Mesothelial cell of epicardium (in vitro differentiated cells): ENCODE measurements around the gene TRAPPC4. TPM values are rescaled to one million over a fixed set of nuclear protein-coding genes. Genes with fewer than 3 reads are reported as not detected.

ENCODE experiments used
- DNase-seq, 2 experiments: peaks; one replicate each; pipeline ENCODE4 v3.0.0; 2021; ENCODE audit warnings: low spot score in 2 of 2; ENCODE audit not compliant: unreplicated experiment in 2 of 2
- H3K27ac Mint-ChIP-seq: 2 replicates; pipeline ENCODE4 v1.8.0; 2021; ENCODE audit warnings: mixed read lengths
- H3K27me3 Mint-ChIP-seq: 2 replicates; pipeline ENCODE4 v1.8.0; 2021; ENCODE audit warnings: low read depth, mixed read lengths
- H3K36me3 Mint-ChIP-seq: 2 replicates; pipeline ENCODE4 v1.8.0; 2021; ENCODE audit warnings: mixed read lengths
- H3K4me1 Mint-ChIP-seq: 2 replicates; pipeline ENCODE4 v1.8.0; 2021; ENCODE audit warnings: mixed read lengths
- H3K4me3 Mint-ChIP-seq: 2 replicates; pipeline ENCODE4 v1.8.0; 2021; ENCODE audit warnings: mild to moderate bottlenecking, moderate library complexity, mixed read lengths
- H3K9me3 Mint-ChIP-seq: 2 replicates; pipeline ENCODE4 v1.8.0; 2021; ENCODE audit warnings: mixed read lengths
- CTCF ChIP-seq: fragments of 200-600 bp; sonication (generic); IDR thresholded peaks from one replicate; pipeline ENCODE4 v1.5.0; 2021; ENCODE audit warnings: antibody characterized with exemption; ENCODE audit not compliant: unreplicated experiment
- total RNA-seq: library from RNA; stranded (reverse); gene quantifications from 3 replicates; pipeline ENCODE4 v1.2.1, GENCODE V29; 2021

TRAPPC4 gene
- total RNA-seq, 1 donor from 2014 or later, result 53.9 TPM

GRCh38 chr11:118996926-118997626 is 21.5 kb upstream of the TRAPPC4 start:
- DNase-seq, result no peak
- peak overlapping the region; percentile 96 for H3K27ac Mint-ChIP-seq
- H3K9me3 Mint-ChIP-seq, result peaks cover 4% of the 10 kb centered on the region
- no peaks in the 10 kb centered on the region for H3K27me3 Mint-ChIP-seq
- no peak for TF ChIP-seq CTCF
- H3K36me3 Mint-ChIP-seq, result peaks cover 8% of the 10 kb centered on the region
- peak overlapping the region; percentile 91 for H3K4me3 Mint-ChIP-seq
- H3K4me1 Mint-ChIP-seq, result peaks cover 30% of the 10 kb centered on the region

- peak within 1 kb of the TSS; percentile 96 for H3K27ac Mint-ChIP-seq
- peak; percentile 69 to 85 for DNase-seq
- peaks cover 4% of the 10 kb centered on the region for H3K9me3 Mint-ChIP-seq
- H3K4me1 Mint-ChIP-seq, result peaks cover 30% of the 10 kb centered on the region
- no peak for TF ChIP-seq CTCF
- H3K36me3 Mint-ChIP-seq, result peaks cover 8% of the 10 kb centered on the region
- no peaks in the 10 kb centered on the region for H3K27me3 Mint-ChIP-seq
- peak within 1 kb of the TSS; percentile 91 for H3K4me3 Mint-ChIP-seq
Measured at GRCh38 chr11:118997627-118998387, 20.8 kb upstream of the TRAPPC4 start, which contains the start of gene CENATAC. TSS of gene CENATAC (plus strand) at chr11:118998138. CDS start at chr11:118998198, 60 bp downstream.

DNA sequence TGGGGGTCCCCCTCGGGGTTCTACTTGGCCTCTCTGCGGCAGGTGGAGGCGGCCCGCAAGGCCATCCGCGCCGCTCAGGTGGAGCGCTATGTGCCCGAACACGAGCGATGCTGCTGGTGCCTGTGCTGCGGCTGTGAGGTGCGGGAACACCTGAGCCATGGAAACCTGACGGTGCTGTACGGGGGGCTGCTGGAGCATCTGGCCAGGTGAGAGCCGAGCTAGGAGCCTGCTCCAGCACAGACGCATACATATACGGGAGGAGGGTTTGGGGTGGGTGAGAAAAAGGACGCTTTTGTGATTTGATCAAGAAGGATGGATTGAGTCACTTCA is 20.2 kb upstream of the TRAPPC4 start:
- peaks cover 12% of the 10 kb centered on the region for H3K36me3 Mint-ChIP-seq
- H3K27ac Mint-ChIP-seq, result peak overlapping the region; percentile 96
- no peaks in the 10 kb centered on the region for H3K27me3 Mint-ChIP-seq
- no peak for DNase-seq
- peaks cover 4% of the 10 kb centered on the region for H3K9me3 Mint-ChIP-seq
- no peak for TF ChIP-seq CTCF
- H3K4me1 Mint-ChIP-seq, result peaks cover 30% of the 10 kb centered on the region
- H3K4me3 Mint-ChIP-seq, result peak overlapping the region; percentile 91

- H3K9me3 Mint-ChIP-seq, result no peaks in the 10 kb centered on the region
- H3K27me3 Mint-ChIP-seq, result no peaks in the 10 kb centered on the region
- peaks cover 30% of the 10 kb centered on the region for H3K4me1 Mint-ChIP-seq
- TF ChIP-seq CTCF, result no peak
- peak overlapping the region; percentile 96 for H3K27ac Mint-ChIP-seq
- peak overlapping the region; percentile 91 for H3K4me3 Mint-ChIP-seq
- peaks cover 12% of the 10 kb centered on the region for H3K36me3 Mint-ChIP-seq
- DNase-seq, result peak in 1 of 2 experiments; percentile 45
Measured at GRCh38 chr11:118998822-118999221, 19.7 kb upstream of the TRAPPC4 start.

GRCh38 chr11:119000906-119001305 is 17.7 kb upstream of the TRAPPC4 start:
- Mint-ChIP-seq H3K27me3 (no peaks in the 10 kb centered on the region), H3K27ac (peak overlapping the region; percentile 67), H3K36me3 (peaks cover 15% of the 10 kb centered on the region), H3K9me3 (no peaks in the 10 kb centered on the region), H3K4me3 (no peak overlapping the region), H3K4me1 (peaks cover 30% of the 10 kb centered on the region)
- TF ChIP-seq CTCF, result no peak
- no peak for DNase-seq
